Loucy (cell line): ENCODE measurements around the gene SLC35E1.

Experiments used
- H2AFZ ChIP-seq: fragments of 200-600 bp; sonication (generic); 2 replicates; pipeline ENCODE4 v1.6.0; 2016; ENCODE audit warnings: antibody characterized with exemption, mild to moderate bottlenecking, low read length, moderate library complexity
- H3F3A ChIP-seq: fragments of 200-600 bp; 2 replicates; pipeline ENCODE4 v1.6.0; 2016; ENCODE audit warnings: antibody characterized with exemption, low read depth, mild to moderate bottlenecking
- H3K27me3 ChIP-seq: fragments of 200-600 bp; sonication (generic); 2 replicates; pipeline ENCODE4 v1.6.1; 2014; ENCODE audit warnings: low read length, mild to moderate bottlenecking; ENCODE audit not compliant: insufficient read depth, poor library complexity, severe bottlenecking
- H3K36me3 ChIP-seq: fragments of 200-600 bp; sonication (generic); 2 replicates; pipeline ENCODE4 v1.6.1; 2016; ENCODE audit warnings: low read length; ENCODE audit not compliant: insufficient read depth
- H3K4me1 ChIP-seq: fragments of 200-600 bp; sonication (generic); 2 replicates; pipeline ENCODE4 v1.5.1; 2014; ENCODE audit warnings: low read length, mild to moderate bottlenecking; ENCODE audit not compliant: insufficient read depth, poor library complexity, severe bottlenecking
- H3K4me2 ChIP-seq: fragments of 200-600 bp; sonication (generic); 2 replicates; pipeline ENCODE4 v1.6.0; 2014; ENCODE audit warnings: antibody characterized with exemption, low read length, low read depth, mild to moderate bottlenecking; ENCODE audit not compliant: poor library complexity, severe bottlenecking
- H3K4me3 ChIP-seq: fragments of 200-600 bp; sonication (generic); 2 replicates; pipeline ENCODE4 v1.5.1; 2014; ENCODE audit warnings: low read length, mild to moderate bottlenecking, mixed read lengths; ENCODE audit not compliant: poor library complexity, severe bottlenecking
- H3K79me2 ChIP-seq: fragments of 200-600 bp; sonication (generic); 2 replicates; pipeline ENCODE4 v1.6.1; 2014; ENCODE audit warnings: low read length; ENCODE audit not compliant: insufficient read depth
- H3K9ac ChIP-seq: fragments of 200-600 bp; sonication (generic); 2 replicates; pipeline ENCODE4 v1.6.0; 2014; ENCODE audit warnings: mild to moderate bottlenecking, low read depth, low read length, moderate library complexity; ENCODE audit not compliant: poor library complexity, severe bottlenecking
- H3K9me2 ChIP-seq: fragments of 200-600 bp; sonication (generic); replicated peaks from 2 replicates; pipeline ENCODE4 v1.6.1; 2016; ENCODE audit warnings: low read depth, low read length, mixed read lengths
- H3K9me3 ChIP-seq: fragments of 200-600 bp; sonication (generic); 2 replicates; pipeline ENCODE4 v1.6.1; 2014; ENCODE audit warnings: mild to moderate bottlenecking, antibody characterized with exemption, low read length, low read depth; ENCODE audit not compliant: insufficient read depth
- H4K20me1 ChIP-seq: fragments of 200-600 bp; sonication (generic); 2 replicates; pipeline ENCODE4 v1.6.0; 2014; ENCODE audit warnings: antibody characterized with exemption, low read length, mild to moderate bottlenecking; ENCODE audit not compliant: insufficient read depth, poor library complexity, severe bottlenecking
- EZH2phosphoT487 ChIP-seq: fragments of 200-600 bp; IDR thresholded peaks from 2 replicates; pipeline ENCODE4 v1.6.1; 2018; ENCODE audit warnings: antibody characterized with exemption, mild to moderate bottlenecking, moderate library complexity, borderline replicate concordance
- TF ChIP-seq, protein P1 (sequence below): fragments of 200-600 bp; sonication (generic); conservative IDR thresholded peaks from 2 replicates; pipeline ENCODE4 v1.5.1; 2014; ENCODE audit warnings: mild to moderate bottlenecking, antibody characterized with exemption, low read length

SLC35E1 gene

DNA sequence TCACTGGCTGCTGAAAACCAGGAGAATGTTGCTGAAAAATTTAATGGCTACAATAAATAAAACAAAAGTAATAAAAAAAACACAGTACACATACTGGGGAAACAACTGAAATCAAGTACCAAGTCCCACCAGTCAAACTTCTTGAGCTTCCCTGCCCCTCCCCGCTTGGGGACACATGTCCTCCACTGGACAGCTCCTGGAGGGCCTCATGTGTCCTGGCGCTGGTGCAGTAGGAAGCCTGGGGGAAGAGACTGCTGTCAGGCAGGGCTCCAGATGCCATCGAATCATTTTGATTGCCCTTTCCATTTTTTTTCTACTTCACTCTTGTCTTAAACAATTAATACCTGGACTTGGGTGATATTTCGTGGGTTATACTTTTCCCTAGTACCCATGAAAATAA is 26.6 kb upstream of the SLC35E1 start:
- Histone ChIP-seq H4K20me1 (peaks cover 61% of the 10 kb centered on the region), H3K27me3 (no peaks in the 10 kb centered on the region), H2AFZ (no peak overlapping the region), H3K4me2 (no peak overlapping the region), H3K79me2 (peaks cover 96% of the 10 kb centered on the region), H3K4me1 (peaks cover 24% of the 10 kb centered on the region), H3K9ac (no peak overlapping the region), H3K36me3 (no peaks in the 10 kb centered on the region), H3K9me3 (no peaks in the 10 kb centered on the region), H3K4me3 (no peak overlapping the region), H3F3A (no peaks in the 10 kb centered on the region), H3K9me2 (no peaks in the 10 kb centered on the region)
- TF ChIP-seq EZH2phosphoT487, result no peak
- TF ChIP-seq, protein P1, sequence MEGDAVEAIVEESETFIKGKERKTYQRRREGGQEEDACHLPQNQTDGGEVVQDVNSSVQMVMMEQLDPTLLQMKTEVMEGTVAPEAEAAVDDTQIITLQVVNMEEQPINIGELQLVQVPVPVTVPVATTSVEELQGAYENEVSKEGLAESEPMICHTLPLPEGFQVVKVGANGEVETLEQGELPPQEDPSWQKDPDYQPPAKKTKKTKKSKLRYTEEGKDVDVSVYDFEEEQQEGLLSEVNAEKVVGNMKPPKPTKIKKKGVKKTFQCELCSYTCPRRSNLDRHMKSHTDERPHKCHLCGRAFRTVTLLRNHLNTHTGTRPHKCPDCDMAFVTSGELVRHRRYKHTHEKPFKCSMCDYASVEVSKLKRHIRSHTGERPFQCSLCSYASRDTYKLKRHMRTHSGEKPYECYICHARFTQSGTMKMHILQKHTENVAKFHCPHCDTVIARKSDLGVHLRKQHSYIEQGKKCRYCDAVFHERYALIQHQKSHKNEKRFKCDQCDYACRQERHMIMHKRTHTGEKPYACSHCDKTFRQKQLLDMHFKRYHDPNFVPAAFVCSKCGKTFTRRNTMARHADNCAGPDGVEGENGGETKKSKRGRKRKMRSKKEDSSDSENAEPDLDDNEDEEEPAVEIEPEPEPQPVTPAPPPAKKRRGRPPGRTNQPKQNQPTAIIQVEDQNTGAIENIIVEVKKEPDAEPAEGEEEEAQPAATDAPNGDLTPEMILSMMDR, result no peak

GRCh38 chr19:16596399-16596798 is 24.2 kb upstream of the SLC35E1 start:
- Histone ChIP-seq H3K9me2 (no peaks in the 10 kb centered on the region), H3K79me2 (peaks cover 96% of the 10 kb centered on the region), H3F3A (no peaks in the 10 kb centered on the region), H3K27me3 (no peaks in the 10 kb centered on the region), H3K9ac (no peak overlapping the region), H3K36me3 (no peaks in the 10 kb centered on the region), H3K9me3 (no peaks in the 10 kb centered on the region), H3K4me2 (no peak overlapping the region), H3K4me3 (no peak overlapping the region), H2AFZ (no peak overlapping the region), H4K20me1 (peaks cover 58% of the 10 kb centered on the region), H3K4me1 (peaks cover 47% of the 10 kb centered on the region)
- TF ChIP-seq, protein P1, result no peak
- TF ChIP-seq EZH2phosphoT487, result no peak

DNA sequence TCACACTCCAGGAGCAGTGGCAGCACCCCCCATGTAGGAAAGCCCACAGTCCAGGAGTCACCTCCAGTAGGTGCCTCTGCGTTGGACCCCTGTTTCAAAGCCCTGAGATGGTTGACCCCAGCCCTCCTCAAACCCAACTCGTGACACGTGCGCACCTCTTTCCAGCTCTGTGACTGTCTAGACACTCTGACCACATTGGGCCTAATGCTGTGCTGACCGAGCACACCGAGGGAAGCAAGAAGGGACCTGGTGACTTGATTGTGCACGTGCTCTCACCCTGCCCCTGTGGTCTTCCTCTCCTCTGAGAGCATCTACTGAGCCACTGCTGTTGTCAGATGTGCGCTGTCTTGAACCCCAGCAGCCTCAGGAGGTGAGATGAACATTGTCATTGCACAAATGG is 22.9 kb upstream of the SLC35E1 start:
- Histone ChIP-seq H3K27me3 (no peaks in the 10 kb centered on the region), H3F3A (no peaks in the 10 kb centered on the region), H3K36me3 (no peaks in the 10 kb centered on the region), H3K9me2 (no peaks in the 10 kb centered on the region), H3K79me2 (peaks cover 95% of the 10 kb centered on the region), H4K20me1 (peaks cover 54% of the 10 kb centered on the region), H3K9me3 (no peaks in the 10 kb centered on the region), H3K9ac (peak overlapping the region; percentile 61), H2AFZ (no peak overlapping the region), H3K4me2 (peak overlapping the region; percentile 80), H3K4me3 (peak overlapping the region; percentile 61), H3K4me1 (peaks cover 54% of the 10 kb centered on the region)
- no peak for TF ChIP-seq EZH2phosphoT487
- TF ChIP-seq, protein P1, result no peak
